IMR-90 (cell line): ENCODE measurements around the gene FKBP4. TPM values are rescaled to one million over a fixed set of nuclear protein-coding genes. Genes with fewer than 3 reads are reported as not detected.

Experiments used
- ATAC-seq: fragments of 200-7000 bp; cut with Tn5 transposase; 2 replicates; pipeline ENCODE4 v1.9.1; 2020; ENCODE audit warnings: low read depth, mild to moderate bottlenecking, moderate library complexity
- BruUV-seq: library from RNA; stranded (reverse); fragments of 400-500 nt; replicated peaks from 2 replicates; lab custom pipeline; 2021; lab: Mats Ljungman, UMichigan
- CTCF ChIA-PET: fragments of 300-600 bp; formaldehyde crosslinking; extraction: SDS; loops from one replicate; lab custom pipeline; 2021; ENCODE audit warnings: antibody characterized with exemption; lab: Yijun Ruan, JAX
- POLR2A ChIA-PET: fragments of 300-600 bp; sonication (Branson Sonifier 250); formaldehyde crosslinking; loops from one replicate; lab custom pipeline; 2022; ENCODE audit warnings: antibody characterized with exemption; ENCODE audit not compliant: unreplicated experiment; lab: Charles Lee
- DNase-seq: peaks from one replicate; pipeline ENCODE4 v3.0.0; 2013
- H2AFZ ChIP-seq: replicated peaks from 2 replicates; pipeline ENCODE3; 2013; ENCODE audit warnings: low read length, mild to moderate bottlenecking; ENCODE audit not compliant: poor library complexity
- H2AK5ac ChIP-seq: 2 replicates; pipeline ENCODE4 v1.6.1; 2013; ENCODE audit warnings: low read depth, low read length, inconsistent platforms
- H2AK9ac ChIP-seq: replicated peaks from 2 replicates; pipeline ENCODE3; 2013; ENCODE audit warnings: mild to moderate bottlenecking, low read depth, low read length, moderate library complexity; ENCODE audit not compliant: poor library complexity
- H2BK120ac ChIP-seq: 2 replicates; pipeline ENCODE4 v1.6.1; 2013; ENCODE audit warnings: low read depth, low read length, inconsistent platforms
- H2BK15ac ChIP-seq: 3 replicates; pipeline ENCODE4 v1.6.1; 2013; ENCODE audit warnings: low read depth, low read length, inconsistent platforms
- H2BK20ac ChIP-seq: 2 replicates; pipeline ENCODE4 v1.6.1; 2013; ENCODE audit warnings: low read depth, mild to moderate bottlenecking, inconsistent platforms, low read length, moderate library complexity
- H2BK5ac ChIP-seq: 2 replicates; pipeline ENCODE4 v1.6.1; 2013; ENCODE audit warnings: mild to moderate bottlenecking, low read depth, low read length, inconsistent platforms; ENCODE audit not compliant: poor library complexity, severe bottlenecking
- H3K14ac ChIP-seq: replicated peaks from 2 replicates; pipeline ENCODE4 v1.6.1; 2013; ENCODE audit warnings: low read depth, low read length, inconsistent platforms
- H3K18ac ChIP-seq: 2 replicates; pipeline ENCODE4 v1.6.1; 2013; ENCODE audit warnings: low read depth, low read length, control low read depth
- H3K23ac ChIP-seq: 2 replicates; pipeline ENCODE4 v1.6.1; 2013; ENCODE audit warnings: low read depth, low read length, inconsistent platforms
- H3K27ac ChIP-seq: 2 replicates; pipeline ENCODE4 v1.5.1; 2013; ENCODE audit warnings: mild to moderate bottlenecking, control low read depth, low read length; ENCODE audit not compliant: insufficient read depth
- H3K27me3 ChIP-seq: 2 replicates; pipeline ENCODE4 v1.6.1; 2013; ENCODE audit warnings: low read length; ENCODE audit not compliant: control insufficient read depth, insufficient read depth
- H3K36me3 ChIP-seq: 2 replicates; pipeline ENCODE4 v1.6.1; 2013; ENCODE audit warnings: low read length, mixed read lengths; ENCODE audit not compliant: control insufficient read depth, insufficient read depth
- H3K4ac ChIP-seq: 2 replicates; pipeline ENCODE4 v1.6.1; 2013; ENCODE audit warnings: low read depth, low read length, inconsistent platforms
- H3K4me1 ChIP-seq: 2 replicates; pipeline ENCODE4 v1.6.1; 2013; ENCODE audit warnings: low read length, mixed read lengths; ENCODE audit not compliant: control insufficient read depth, insufficient read depth
- H3K4me2 ChIP-seq: 2 replicates; pipeline ENCODE4 v1.6.1; 2013; ENCODE audit warnings: low read depth, mild to moderate bottlenecking, control low read depth, low read length, moderate library complexity
- H3K4me3 ChIP-seq: 2 replicates; pipeline ENCODE4 v1.5.1; 2013; ENCODE audit warnings: low read depth, mild to moderate bottlenecking, control low read depth, low read length, moderate library complexity; ENCODE audit not compliant: insufficient read depth
- H3K56ac ChIP-seq: 2 replicates; pipeline ENCODE4 v1.6.1; 2013; ENCODE audit warnings: low read length, inconsistent platforms; ENCODE audit not compliant: insufficient read depth; ENCODE audit errors: extremely low read depth
- H3K79me1 ChIP-seq, 2 experiments: 2 replicates each; pipeline ENCODE4 v1.6.1; 2013; ENCODE audit warnings: low read length in 2 of 2, inconsistent platforms in 1 of 2, low read depth in 1 of 2
- H3K9ac ChIP-seq: 2 replicates; pipeline ENCODE4 v1.6.1; 2013; ENCODE audit warnings: low read depth, low read length, control low read depth
- H3K9me1 ChIP-seq: 2 replicates; pipeline ENCODE4 v1.6.1; 2013; ENCODE audit warnings: low read length, inconsistent platforms; ENCODE audit not compliant: insufficient read depth
- H3K9me3 ChIP-seq: 2 replicates; pipeline ENCODE4 v1.6.1; 2013; ENCODE audit warnings: low read length; ENCODE audit not compliant: control insufficient read depth, insufficient read depth
- H4K20me1 ChIP-seq: 2 replicates; pipeline ENCODE4 v1.6.1; 2013; ENCODE audit warnings: low read length, inconsistent platforms; ENCODE audit not compliant: insufficient read depth
- H4K5ac ChIP-seq: 2 replicates; pipeline ENCODE4 v1.6.1; 2013; ENCODE audit warnings: mild to moderate bottlenecking, low read depth, low read length, control low read depth
- H4K8ac ChIP-seq, 2 experiments: 2 replicates each; pipeline ENCODE4 v1.6.1; 2013; ENCODE audit warnings: low read depth in 2 of 2, low read length in 2 of 2, control low read depth in 1 of 2, inconsistent platforms in 1 of 2
- H4K91ac ChIP-seq: 2 replicates; pipeline ENCODE4 v1.6.1; 2013; ENCODE audit warnings: low read depth, low read length, inconsistent platforms; ENCODE audit not compliant: insufficient read depth
- BHLHE40 ChIP-seq: fragments of 150-350 bp; IDR thresholded peaks from 2 replicates; pipeline ENCODE4 v1.6.1; 2016; ENCODE audit warnings: mild to moderate bottlenecking, low read depth, low read length
- CEBPB ChIP-seq: IDR thresholded peaks from 2 replicates; pipeline ENCODE4 v1.6.1; 2012; ENCODE audit warnings: low read depth, low read length, improper control_type of control experiment
- CHD1 ChIP-seq: IDR thresholded peaks from 2 replicates; pipeline ENCODE4 v1.6.1; 2012; ENCODE audit warnings: low read depth, low read length, improper control_type of control experiment
- MAFK ChIP-seq: IDR thresholded peaks from 2 replicates; pipeline ENCODE4 v1.6.1; 2012; ENCODE audit warnings: low read depth, low read length, improper control_type of control experiment
- MAZ ChIP-seq: IDR thresholded peaks from 2 replicates; pipeline ENCODE4 v1.6.1; 2012; ENCODE audit warnings: low read depth, mild to moderate bottlenecking, low read length, improper control_type of control experiment, moderate library complexity, borderline replicate concordance
- MXI1 ChIP-seq: IDR thresholded peaks from 2 replicates; pipeline ENCODE4 v1.6.1; 2012; ENCODE audit warnings: low read depth, mild to moderate bottlenecking, low read length, moderate library complexity, borderline replicate concordance
- NFE2L2 ChIP-seq: fragments of 150-350 bp; IDR thresholded peaks from 2 replicates; pipeline ENCODE4 v1.6.1; 2016; ENCODE audit warnings: low read depth, mild to moderate bottlenecking, low read length
- RFX5 ChIP-seq: IDR thresholded peaks from 2 replicates; pipeline ENCODE4 v1.8.0; 2012; ENCODE audit warnings: low read depth, mild to moderate bottlenecking, low read length, moderate library complexity
- SMC3 ChIP-seq: fragments of 150-350 bp; IDR thresholded peaks from 2 replicates; pipeline ENCODE4 v1.6.1; 2016; ENCODE audit warnings: low read depth, mild to moderate bottlenecking, antibody characterized with exemption, low read length, moderate library complexity
- USF2 ChIP-seq: fragments of 150-350 bp; IDR thresholded peaks from 2 replicates; pipeline ENCODE4 v1.6.1; 2017; ENCODE audit warnings: mild to moderate bottlenecking, antibody characterized with exemption, low read length, low read depth
- dilution Hi-C: fragments of 300-500 bp; cut with HindIII; formaldehyde crosslinking; loops from one replicate; pipeline ENCODE4 v1.14.3; 2018; ENCODE audit warnings: low sequenced_read_pairs; ENCODE audit not compliant: unreplicated experiment
- in situ Hi-C: fragments of 300-500 bp; cut with MboI; formaldehyde crosslinking; loops from 3 replicates; pipeline ENCODE4 v1.14.3; 2019; ENCODE audit warnings: low sequenced_read_pairs, inconsistent platforms, mixed read lengths
- intact Hi-C: fragments of 100-400 bp; cut with micrococcal nuclease; formaldehyde crosslinking; loops from 2 replicates; pipeline ENCODE4 v1.10.0; 2022
- polyA plus RNA-seq, 3 experiments: library from polyadenylated mRNA; depleted of rRNA; stranded (reverse); fragments of >200 nt; gene quantifications; 2 replicates each; pipeline ENCODE4 v1.2.3, GENCODE V29; 2012; ENCODE audit warnings: low replicate concordance in 1 of 3
- total RNA-seq: library from RNA; depleted of rRNA; stranded (reverse); fragments of >200 nt; gene quantifications from 2 replicates; pipeline ENCODE4 v1.2.3, GENCODE V29; 2012

The FKBP4 gene
- total and polyA plus RNA-seq, 2 of the 4 experiments (the other 2 are of a cell fraction), result 35.7 to 36.0 TPM

GRCh38 chr12:2754208-2754607 lies 40.6 kb upstream of the FKBP4 start:
- Histone ChIP-seq H2BK15ac (no peak overlapping the region), H2AK9ac (no peak overlapping the region), H3K56ac (no peak overlapping the region), H3K9me1 (no peaks in the 10 kb centered on the region; the same call in 1 of the 2 replicates), H3K18ac (no peak overlapping the region), H3K23ac (no peak overlapping the region), H4K20me1 (peaks cover 9% of the 10 kb centered on the region), H3K27me3 (peaks cover 18% of the 10 kb centered on the region), H4K91ac (no peak overlapping the region), H3K4ac (no peak overlapping the region), H2BK20ac (no peak overlapping the region), H3K79me1 (no peaks in the 10 kb centered on the region), H3K4me3 (no peak overlapping the region), H4K5ac (no peak overlapping the region), H3K9ac (no peak overlapping the region), H3K14ac (no peak overlapping the region), H2AK5ac (no peak overlapping the region), H4K8ac (no peak overlapping the region), H3K27ac (no peak overlapping the region), H3K36me3 (no peaks in the 10 kb centered on the region), H2BK120ac (no peak overlapping the region), H3K4me1 (no peaks in the 10 kb centered on the region), H3K4me2 (no peak overlapping the region), H2AFZ (no peak overlapping the region), H3K9me3 (no peaks in the 10 kb centered on the region), H2BK5ac (no peak overlapping the region)
- ATAC-seq, result no peak
- DNase-seq, result no peak
- intact Hi-C loops (no loop called here), in situ Hi-C loops (no loop called here), dilution Hi-C loops (no loop called here)
- TF ChIP-seq USF2 (no peak), MAFK (no peak), RFX5 (no peak), NFE2L2 (no peak), MXI1 (no peak), MAZ (no peak), CEBPB (no peak), SMC3 (no peak), CHD1 (no peak), BHLHE40 (no peak)
- ChIA-PET POLR2A (no interaction called here), CTCF (interaction anchor here (0.5 kb wide), 1 partner anchor 198 kb away, joined by 3 read pairs; no protein-coding TSS in a partner anchor)
- no TSS peak for BruUV-seq
